Keratinocyte (primary cell): ENCODE data around the gene GRM4. TPM values are rescaled to one million over a fixed set of nuclear protein-coding genes. Genes with fewer than 3 reads are reported as not detected.

Source experiments
- DNase-seq: peaks from one replicate; pipeline ENCODE4 v3.0.0-alpha.2; 2011; ENCODE audit warnings: low read depth, missing footprints, low spot score
- FAIRE-seq: peaks from 2 replicates; lab custom pipeline; 2011; peaks lifted over from hg19 to GRCh38; lab: Jason Lieb, UNC
- H2AFZ ChIP-seq: 2 replicates; pipeline ENCODE4 v1.6.0; 2012; ENCODE audit warnings: low read length, control low read depth, inconsistent platforms; ENCODE audit not compliant: control insufficient read depth
- H3K27ac ChIP-seq: 2 replicates; pipeline ENCODE4 v1.5.1; 2011; ENCODE audit warnings: low read length; ENCODE audit not compliant: control insufficient read depth, insufficient read depth
- H3K27me3 ChIP-seq: 3 replicates; pipeline ENCODE4 v1.6.0; 2011; ENCODE audit warnings: low read length; ENCODE audit not compliant: control insufficient read depth, insufficient read depth; ENCODE audit errors: extremely low read depth
- H3K36me3 ChIP-seq, 2 experiments: 2 replicates in 1 of 2; 3 replicates in 1 of 2; pipeline ENCODE4 v1.5.1; 2011; ENCODE audit warnings: low read length in 2 of 2, mild to moderate bottlenecking in 1 of 2; ENCODE audit not compliant: control insufficient read depth in 2 of 2, insufficient read depth in 2 of 2; ENCODE audit errors: extremely low read depth in 1 of 2
- H3K4me1 ChIP-seq: 3 replicates; pipeline ENCODE4 v1.5.1; 2011; ENCODE audit warnings: low read length; ENCODE audit not compliant: control insufficient read depth, insufficient read depth; ENCODE audit errors: extremely low read depth
- H3K4me2 ChIP-seq: 3 replicates; pipeline ENCODE4 v1.6.0; 2011; ENCODE audit warnings: low read depth, low read length; ENCODE audit not compliant: control insufficient read depth, insufficient read depth; ENCODE audit errors: extremely low read depth
- H3K4me3 ChIP-seq, 3 experiments: fragments of 200-600 bp in 1 of 3; sonication (generic) in 1 of 3; 2 replicates in 2 of 3; 3 replicates in 1 of 3; pipeline ENCODE4 v1.5.1; 2011 to 2016; ENCODE audit warnings: low read length in 3 of 3, mild to moderate bottlenecking in 3 of 3, control low read depth in 2 of 3, inconsistent platforms in 1 of 3, low read depth in 1 of 3, mixed read lengths in 1 of 3, mixed run types in 1 of 3, moderate library complexity in 1 of 3; ENCODE audit not compliant: control insufficient read depth in 2 of 3, insufficient read depth in 2 of 3; ENCODE audit errors: extremely low read depth in 1 of 3
- H3K79me2 ChIP-seq: 2 replicates; pipeline ENCODE4 v1.6.0; 2012; ENCODE audit warnings: low read length; ENCODE audit not compliant: control insufficient read depth, insufficient read depth
- H3K9ac ChIP-seq: 3 replicates; pipeline ENCODE4 v1.6.0; 2011; ENCODE audit warnings: low read length; ENCODE audit not compliant: control insufficient read depth, insufficient read depth; ENCODE audit errors: extremely low read depth
- H3K9me1 ChIP-seq: 3 replicates; pipeline ENCODE4 v1.6.0; 2011; ENCODE audit warnings: low read length; ENCODE audit not compliant: control insufficient read depth, insufficient read depth; ENCODE audit errors: extremely low read depth
- H3K9me3 ChIP-seq: 2 replicates; pipeline ENCODE4 v1.5.1; 2012; ENCODE audit warnings: low read depth, low read length; ENCODE audit not compliant: control insufficient read depth
- H4K20me1 ChIP-seq: 3 replicates; pipeline ENCODE4 v1.6.0; 2011; ENCODE audit warnings: low read length; ENCODE audit not compliant: control insufficient read depth, insufficient read depth; ENCODE audit errors: extremely low read depth
- CTCF ChIP-seq, 3 experiments: IDR thresholded peaks in 1 of 3; conservative IDR thresholded peaks in 1 of 3; optimal IDR thresholded peaks in 1 of 3; 2 replicates in 2 of 3; 3 replicates in 1 of 3; pipeline versions ENCODE3 to v1.5.1; 2011; ENCODE audit warnings: low read length in 3 of 3, mild to moderate bottlenecking in 3 of 3, moderate library complexity in 2 of 3, control low read depth in 1 of 3, inconsistent platforms in 1 of 3; ENCODE audit not compliant: insufficient read depth in 2 of 3; ENCODE audit errors: extremely low read depth in 1 of 3
- EZH2 ChIP-seq: IDR thresholded peaks from one replicate; pipeline ENCODE4 v1.6.1; 2012; ENCODE audit warnings: inconsistent platforms, mild to moderate bottlenecking, low read length, moderate library complexity
- dilution Hi-C: fragments of 300-500 bp; cut with MboI; formaldehyde crosslinking; loops from one replicate; pipeline ENCODE4 v1.7.0; 2020; ENCODE audit warnings: low sequenced_read_pairs; ENCODE audit not compliant: extremely low pct_ligation_motif_present
- polyA plus RNA-seq, 5 experiments: library from polyadenylated mRNA; depleted of rRNA in 3 of 5; stranded (reverse) in 3 of 5; stranded (forward) in 1 of 5; unstranded in 1 of 5; fragments of >200 nt; gene quantifications; 1 replicate in 1 of 5; 2 replicates in 3 of 5; 3 replicates in 1 of 5; pipeline versions ENCODE4 v1.2.1 to v1.2.3, GENCODE V29; 2011 to 2012; ENCODE audit warnings: missing spikeins in 2 of 5, low read depth in 1 of 5, low replicate concordance in 1 of 5

Gene GRM4
- polyA plus RNA-seq, 1 donor (not counting 4 experiments of a cell fraction or from before 2014, with no cell fraction given): not detected

DNA sequence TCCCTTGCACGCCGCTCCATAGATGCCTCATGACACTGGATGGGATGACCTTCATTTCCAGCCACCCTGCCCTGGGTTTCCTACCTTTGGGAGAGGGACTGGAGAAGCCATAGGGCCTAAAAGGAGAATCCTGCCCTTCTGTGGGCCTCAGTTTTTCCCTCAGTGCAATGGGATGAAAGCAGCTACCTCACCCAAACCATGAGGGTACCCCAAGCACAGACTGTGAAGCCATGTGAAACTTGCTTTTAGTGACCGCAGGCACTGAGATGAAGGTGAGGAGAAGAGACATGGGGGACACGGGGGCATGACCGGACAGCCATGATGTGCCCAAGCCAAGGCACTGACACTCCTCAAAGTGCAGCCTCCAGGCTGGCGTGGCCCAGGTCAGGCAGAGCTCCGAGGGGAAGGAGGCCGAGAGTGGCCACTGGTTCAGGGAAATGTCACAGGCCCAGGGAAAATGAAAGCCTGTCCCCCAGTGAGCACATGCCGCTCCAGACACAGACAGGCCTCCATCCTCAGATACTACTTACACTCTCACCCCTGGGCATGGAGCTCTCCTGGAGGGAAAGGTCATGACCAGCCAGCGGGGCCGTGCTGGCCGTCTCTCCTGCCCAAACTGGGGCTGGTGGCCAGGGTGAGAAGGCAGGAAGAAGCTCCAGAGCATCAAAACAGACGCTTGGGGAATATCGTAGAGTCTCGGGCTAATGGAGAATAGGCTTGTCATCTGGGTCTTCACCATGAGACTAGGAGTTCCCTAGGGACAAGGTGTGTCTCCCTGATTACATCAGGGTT lies 116.2 kb downstream of the GRM4 start:
- H3K9me3 ChIP-seq: no peaks in the 10 kb centered on the region
- H4K20me1 ChIP-seq: no peaks in the 10 kb centered on the region
- H2AFZ ChIP-seq: no peak overlapping the region
- no peak overlapping the region for H3K27ac ChIP-seq
- H3K4me3 ChIP-seq: no peak overlapping the region
- dilution Hi-C loops: no loop called here
- no peaks in the 10 kb centered on the region for H3K9me1 ChIP-seq
- TF ChIP-seq EZH2 (no peak), CTCF (optimal IDR thresholded peaks at IDR 0.05 in 1 of 3, IDR thresholded peaks at IDR 0.05 in 1 of 3, conservative IDR thresholded peaks at IDR 0.05 in 1 of 3; ENCODE audit: extremely low read depth in 1 of 3, insufficient read depth in 2 of 3, low read length in 3 of 3) (no peak)
- no peak overlapping the region for H3K9ac ChIP-seq
- no peak overlapping the region for H3K4me2 ChIP-seq
- no peaks in the 10 kb centered on the region for H3K4me1 ChIP-seq
- FAIRE-seq (no peak), DNase-seq (no peak)
- H3K79me2 ChIP-seq: no peaks in the 10 kb centered on the region
- H3K36me3 ChIP-seq: no peaks in the 10 kb centered on the region
- peaks cover 4% of the 10 kb centered on the region for H3K27me3 ChIP-seq

GRCh38 chr6:34028691-34029360 lies 117.1 kb downstream of the GRM4 start:
- TF ChIP-seq EZH2: no peak
- TF ChIP-seq CTCF (optimal IDR thresholded peaks at IDR 0.05 in 1 of 3, IDR thresholded peaks at IDR 0.05 in 1 of 3, conservative IDR thresholded peaks at IDR 0.05 in 1 of 3; ENCODE audit: extremely low read depth in 1 of 3, insufficient read depth in 2 of 3, low read length in 3 of 3): no peak
- Histone ChIP-seq H3K79me2 (no peaks in the 10 kb centered on the region), H4K20me1 (no peaks in the 10 kb centered on the region), H3K9ac (no peak overlapping the region), H2AFZ (no peak overlapping the region), H3K36me3 (no peaks in the 10 kb centered on the region), H3K27ac (no peak overlapping the region), H3K9me1 (no peaks in the 10 kb centered on the region), H3K4me3 (no peak overlapping the region), H3K9me3 (no peaks in the 10 kb centered on the region), H3K27me3 (no peaks in the 10 kb centered on the region), H3K4me1 (no peaks in the 10 kb centered on the region), H3K4me2 (no peak overlapping the region)
- DNase-seq: no peak
- dilution Hi-C loops: no loop called here
- FAIRE-seq: no peak
